Uterus (tissue), 2 donors: Measurements from ENCODE around the gene SRCAP.

Experiments
- CTCF ChIP-seq, 4 experiments: fragments of 200-600 bp in 2 of 4; fragments of 450-650 bp in 2 of 4; sonication (generic) in 2 of 4; IDR thresholded peaks; one replicate each; pipeline ENCODE4 v1.5.1; 2016 to 2019; ENCODE audit warnings: antibody characterized with exemption in 4 of 4, mild to moderate bottlenecking in 2 of 4, moderate library complexity in 1 of 4
- POLR2A ChIP-seq, 2 donors: fragments of 450-650 bp; IDR thresholded peaks; one replicate each; pipeline ENCODE4 v1.6.1; 2016; ENCODE audit warnings: antibody characterized with exemption in 2 of 2, mild to moderate bottlenecking in 1 of 2, moderate library complexity in 1 of 2

- TF ChIP-seq CTCF (IDR thresholded peaks at IDR 0.05) (no peak), POLR2A (IDR thresholded peaks at IDR 0.05) (no peak)
Measured at GRCh38 chr16:30766933-30767284, 67.9 kb downstream of the SRCAP start.
